ENCODE results near the gene RFLNA. TPM values are rescaled to one million over a fixed set of nuclear protein-coding genes. Genes with fewer than 3 reads are reported as not detected.

RFLNA gene
- polyA plus RNA-seq, 1 donor (not counting 4 experiments of a cell fraction or from before 2014, with no cell fraction given) = 1.1 TPM

GRCh38 chr12:124351422-124351821 is 56.5 kb downstream of the RFLNA start:
- Histone ChIP-seq H3K9me3 (ENCODE audit: control insufficient read depth, low read depth, low read length) (no peaks in the 10 kb centered on the region), H3K4me1 (ENCODE audit: control insufficient read depth, extremely low read depth, insufficient read depth, low read length) (no peaks in the 10 kb centered on the region), H3K4me3 (ENCODE audit: control insufficient read depth in 2 of 3, extremely low read depth in 1 of 3, insufficient read depth in 2 of 3, low read depth in 1 of 3, low read length in 3 of 3) (no peak overlapping the region), H3K9ac (ENCODE audit: control insufficient read depth, extremely low read depth, insufficient read depth, low read length) (no peak overlapping the region), H3K9me1 (ENCODE audit: control insufficient read depth, extremely low read depth, insufficient read depth, low read length) (no peaks in the 10 kb centered on the region), H3K4me2 (ENCODE audit: control insufficient read depth, extremely low read depth, insufficient read depth, low read depth, low read length) (no peak overlapping the region), H4K20me1 (ENCODE audit: control insufficient read depth, extremely low read depth, insufficient read depth, low read length) (no peaks in the 10 kb centered on the region), H3K36me3 (ENCODE audit: control insufficient read depth in 2 of 2, extremely low read depth in 1 of 2, insufficient read depth in 2 of 2, low read length in 2 of 2) (peaks cover 45 to 56% of the 10 kb centered on the region in 2 experiments), H3K79me2 (ENCODE audit: control insufficient read depth, insufficient read depth, low read length) (no peaks in the 10 kb centered on the region), H3K27ac (ENCODE audit: control insufficient read depth, insufficient read depth, low read length) (no peak overlapping the region), H3K27me3 (ENCODE audit: control insufficient read depth, extremely low read depth, insufficient read depth, low read length) (no peaks in the 10 kb centered on the region), H2AFZ (ENCODE audit: control insufficient read depth, low read length) (no peak overlapping the region)
- DNase-seq (ENCODE audit: low read depth, low spot score) (no peak), FAIRE-seq (no peak)
- no peak for TF ChIP-seq CTCF (optimal IDR thresholded peaks at IDR 0.05 in 1 of 3, IDR thresholded peaks at IDR 0.05 in 1 of 3, conservative IDR thresholded peaks at IDR 0.05 in 1 of 3; ENCODE audit: extremely low read depth in 1 of 3, insufficient read depth in 2 of 3, low read length in 3 of 3)
- no peak for TF ChIP-seq EZH2 (IDR thresholded peaks at IDR 0.05; ENCODE audit: low read length)
- dilution Hi-C loops (cut with MboI; ENCODE audit: extremely low pct_ligation_motif_present, low sequenced_read_pairs) = no loop called here

- dilution Hi-C loops (cut with MboI; ENCODE audit: extremely low pct_ligation_motif_present, low sequenced_read_pairs) = no loop called here
- no peaks in the 10 kb centered on the region for H3K9me1 ChIP-seq (ENCODE audit: control insufficient read depth, extremely low read depth, insufficient read depth, low read length)
- no peak overlapping the region for H3K9ac ChIP-seq (ENCODE audit: control insufficient read depth, extremely low read depth, insufficient read depth, low read length)
- no peaks in the 10 kb centered on the region for H4K20me1 ChIP-seq (ENCODE audit: control insufficient read depth, extremely low read depth, insufficient read depth, low read length)
- TF ChIP-seq EZH2 (IDR thresholded peaks at IDR 0.05; ENCODE audit: low read length) = no peak
- H2AFZ ChIP-seq (ENCODE audit: control insufficient read depth, low read length) = no peak overlapping the region
- H3K4me2 ChIP-seq (ENCODE audit: control insufficient read depth, extremely low read depth, insufficient read depth, low read depth, low read length) = no peak overlapping the region
- H3K4me3 ChIP-seq (ENCODE audit: control insufficient read depth in 2 of 3, extremely low read depth in 1 of 3, insufficient read depth in 2 of 3, low read depth in 1 of 3, low read length in 3 of 3) = no peak overlapping the region
- DNase-seq (ENCODE audit: low read depth, low spot score) (no peak), FAIRE-seq (no peak)
- H3K79me2 ChIP-seq (ENCODE audit: control insufficient read depth, insufficient read depth, low read length) = no peaks in the 10 kb centered on the region
- no peaks in the 10 kb centered on the region for H3K27me3 ChIP-seq (ENCODE audit: control insufficient read depth, extremely low read depth, insufficient read depth, low read length)
- H3K36me3 ChIP-seq (ENCODE audit: control insufficient read depth in 2 of 2, extremely low read depth in 1 of 2, insufficient read depth in 2 of 2, low read length in 2 of 2) = peaks cover 45 to 62% of the 10 kb centered on the region in 2 experiments
- H3K4me1 ChIP-seq (ENCODE audit: control insufficient read depth, extremely low read depth, insufficient read depth, low read length) = no peaks in the 10 kb centered on the region
- no peak overlapping the region for H3K27ac ChIP-seq (ENCODE audit: control insufficient read depth, insufficient read depth, low read length)
- H3K9me3 ChIP-seq (ENCODE audit: control insufficient read depth, low read depth, low read length) = no peaks in the 10 kb centered on the region
Observed at GRCh38 chr12:124352257-124352656, 57.4 kb downstream of the RFLNA start.

- no peak for FAIRE-seq
- no peaks in the 10 kb centered on the region for H3K9me1 ChIP-seq (ENCODE audit: control insufficient read depth, extremely low read depth, insufficient read depth, low read length)
- no peaks in the 10 kb centered on the region for H3K4me1 ChIP-seq (ENCODE audit: control insufficient read depth, extremely low read depth, insufficient read depth, low read length)
- peaks cover 45 to 58% of the 10 kb centered on the region in 2 experiments for H3K36me3 ChIP-seq (ENCODE audit: control insufficient read depth in 2 of 2, extremely low read depth in 1 of 2, insufficient read depth in 2 of 2, low read length in 2 of 2)
- H4K20me1 ChIP-seq (ENCODE audit: control insufficient read depth, extremely low read depth, insufficient read depth, low read length) = no peaks in the 10 kb centered on the region
- DNase-seq (ENCODE audit: low read depth, low spot score) = no peak
- dilution Hi-C loops (cut with MboI; ENCODE audit: extremely low pct_ligation_motif_present, low sequenced_read_pairs) = no loop called here
- no peaks in the 10 kb centered on the region for H3K79me2 ChIP-seq (ENCODE audit: control insufficient read depth, insufficient read depth, low read length)
- H3K4me2 ChIP-seq (ENCODE audit: control insufficient read depth, extremely low read depth, insufficient read depth, low read depth, low read length) = no peak overlapping the region
- H3K9ac ChIP-seq (ENCODE audit: control insufficient read depth, extremely low read depth, insufficient read depth, low read length) = no peak overlapping the region
- no peak overlapping the region for H2AFZ ChIP-seq (ENCODE audit: control insufficient read depth, low read length)
- no peak overlapping the region for H3K27ac ChIP-seq (ENCODE audit: control insufficient read depth, insufficient read depth, low read length)
- H3K4me3 ChIP-seq (ENCODE audit: control insufficient read depth in 2 of 3, extremely low read depth in 1 of 3, insufficient read depth in 2 of 3, low read depth in 1 of 3, low read length in 3 of 3) = no peak overlapping the region
- TF ChIP-seq EZH2 (IDR thresholded peaks at IDR 0.05; ENCODE audit: low read length) (no peak), CTCF (optimal IDR thresholded peaks at IDR 0.05 in 1 of 3, IDR thresholded peaks at IDR 0.05 in 1 of 3, conservative IDR thresholded peaks at IDR 0.05 in 1 of 3; ENCODE audit: extremely low read depth in 1 of 3, insufficient read depth in 2 of 3, low read length in 3 of 3) (no peak)
- H3K9me3 ChIP-seq (ENCODE audit: control insufficient read depth, low read depth, low read length) = no peaks in the 10 kb centered on the region
- H3K27me3 ChIP-seq (ENCODE audit: control insufficient read depth, extremely low read depth, insufficient read depth, low read length) = no peaks in the 10 kb centered on the region
Observed at GRCh38 chr12:124352839-124353238, 57.9 kb downstream of the RFLNA start.
